ENCODE results near the gene ABCA5. TPM values are rescaled to one million over a fixed set of nuclear protein-coding genes. Genes with fewer than 3 reads are reported as not detected.

Gene ABCA5
- total and polyA plus RNA-seq, 2 of the 13 experiments (the other 11 are each of a cell fraction or from before 2014, with no cell fraction given): 9.7 to 10.1 TPM

GRCh38 chr17:69275751-69276150 is 51.2 kb downstream of the ABCA5 start (continued):
- TF ChIP-seq, protein P1, sequence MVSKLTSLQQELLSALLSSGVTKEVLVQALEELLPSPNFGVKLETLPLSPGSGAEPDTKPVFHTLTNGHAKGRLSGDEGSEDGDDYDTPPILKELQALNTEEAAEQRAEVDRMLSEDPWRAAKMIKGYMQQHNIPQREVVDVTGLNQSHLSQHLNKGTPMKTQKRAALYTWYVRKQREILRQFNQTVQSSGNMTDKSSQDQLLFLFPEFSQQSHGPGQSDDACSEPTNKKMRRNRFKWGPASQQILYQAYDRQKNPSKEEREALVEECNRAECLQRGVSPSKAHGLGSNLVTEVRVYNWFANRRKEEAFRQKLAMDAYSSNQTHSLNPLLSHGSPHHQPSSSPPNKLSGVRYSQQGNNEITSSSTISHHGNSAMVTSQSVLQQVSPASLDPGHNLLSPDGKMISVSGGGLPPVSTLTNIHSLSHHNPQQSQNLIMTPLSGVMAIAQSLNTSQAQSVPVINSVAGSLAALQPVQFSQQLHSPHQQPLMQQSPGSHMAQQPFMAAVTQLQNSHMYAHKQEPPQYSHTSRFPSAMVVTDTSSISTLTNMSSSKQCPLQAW (CRISPR knock-in tag; IDR thresholded peaks at IDR 0.05): no peak
- TF ChIP-seq SMAD9 (CRISPR knock-in tag; IDR thresholded peaks at IDR 0.05) (no peak), SMARCC2 (IDR thresholded peaks at IDR 0.05) (no peak), ZNF326 (CRISPR knock-in tag; IDR thresholded peaks at IDR 0.05; ENCODE audit: borderline replicate concordance) (no peak), ZNF761 (CRISPR knock-in tag; conservative IDR thresholded peaks at IDR 0.05) (no peak), ZNF232 (CRISPR knock-in tag; IDR thresholded peaks at IDR 0.05; ENCODE audit: borderline replicate concordance) (no peak), U2AF2 (IDR thresholded peaks at IDR 0.05; ENCODE audit: low read depth, low read length) (no peak)
- TF ChIP-seq, protein P2, sequence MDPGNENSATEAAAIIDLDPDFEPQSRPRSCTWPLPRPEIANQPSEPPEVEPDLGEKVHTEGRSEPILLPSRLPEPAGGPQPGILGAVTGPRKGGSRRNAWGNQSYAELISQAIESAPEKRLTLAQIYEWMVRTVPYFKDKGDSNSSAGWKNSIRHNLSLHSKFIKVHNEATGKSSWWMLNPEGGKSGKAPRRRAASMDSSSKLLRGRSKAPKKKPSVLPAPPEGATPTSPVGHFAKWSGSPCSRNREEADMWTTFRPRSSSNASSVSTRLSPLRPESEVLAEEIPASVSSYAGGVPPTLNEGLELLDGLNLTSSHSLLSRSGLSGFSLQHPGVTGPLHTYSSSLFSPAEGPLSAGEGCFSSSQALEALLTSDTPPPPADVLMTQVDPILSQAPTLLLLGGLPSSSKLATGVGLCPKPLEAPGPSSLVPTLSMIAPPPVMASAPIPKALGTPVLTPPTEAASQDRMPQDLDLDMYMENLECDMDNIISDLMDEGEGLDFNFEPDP (CRISPR knock-in tag; conservative IDR thresholded peaks at IDR 0.05): no peak
- TF ChIP-seq, protein P3, sequence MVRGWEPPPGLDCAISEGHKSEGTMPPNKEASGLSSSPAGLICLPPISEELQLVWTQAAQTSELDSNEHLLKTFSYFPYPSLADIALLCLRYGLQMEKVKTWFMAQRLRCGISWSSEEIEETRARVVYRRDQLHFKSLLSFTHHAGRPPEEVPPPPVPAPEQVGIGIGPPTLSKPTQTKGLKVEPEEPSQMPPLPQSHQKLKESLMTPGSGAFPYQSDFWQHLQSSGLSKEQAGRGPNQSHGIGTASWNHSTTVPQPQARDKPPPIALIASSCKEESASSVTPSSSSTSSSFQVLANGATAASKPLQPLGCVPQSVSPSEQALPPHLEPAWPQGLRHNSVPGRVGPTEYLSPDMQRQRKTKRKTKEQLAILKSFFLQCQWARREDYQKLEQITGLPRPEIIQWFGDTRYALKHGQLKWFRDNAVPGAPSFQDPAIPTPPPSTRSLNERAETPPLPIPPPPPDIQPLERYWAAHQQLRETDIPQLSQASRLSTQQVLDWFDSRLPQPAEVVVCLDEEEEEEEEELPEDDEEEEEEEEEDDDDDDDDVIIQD (CRISPR knock-in tag; IDR thresholded peaks at IDR 0.05; ENCODE audit: low read depth): no peak

- FAIRE-seq (no peak), DNase-seq (ENCODE audit: low spot score) (no peak), ATAC-seq (no peak)
- Histone ChIP-seq H2AFZ (ENCODE audit: low read length) (no peak overlapping the region), H3K27ac (ENCODE audit: extremely low read length, insufficient read depth, low read length) (no peak overlapping the region), H3K27me3 (ENCODE audit: control insufficient read depth in 1 of 2, insufficient read depth in 2 of 2, low read length in 2 of 2) (no peaks in the 10 kb centered on the region), H3K36me3 (replicated peaks in 1 of 2; ENCODE audit: control insufficient read depth in 1 of 2, insufficient read depth in 2 of 2, low read length in 2 of 2) (no peaks in the 10 kb centered on the region), H3K4me3 (replicated peaks in 1 of 3; ENCODE audit: insufficient read depth in 1 of 3, low read depth in 2 of 3, low read length in 3 of 3) (no peak overlapping the region), H3K4me2 (ENCODE audit: low read depth, low read length) (no peak overlapping the region), H3K9ac (ENCODE audit: insufficient read depth, low read depth, low read length) (no peak overlapping the region), H3K9me3 (ENCODE audit: low read length) (no peaks in the 10 kb centered on the region), H4K20me1 (ENCODE audit: insufficient read depth, low read length) (no peaks in the 10 kb centered on the region), H3K79me2 (ENCODE audit: insufficient read depth, low read length) (no peaks in the 10 kb centered on the region), H3K4me1 (ENCODE audit: insufficient read depth, low read length) (peaks cover 29% of the 10 kb centered on the region)
- ChIA-PET CTCF (ENCODE audit: low intra/inter-chr PET ratio, low total read pairs) (no interaction called here), POLR2A (no interaction called here)
- in situ Hi-C loops (cut with HindIII; ENCODE audit: extremely low pct_ligation_motif_present, low pct_unique_long_range_greater_than_20kb) (no loop called here), intact Hi-C loops (cut with micrococcal nuclease; ENCODE audit: unreplicated experiment) (no loop called here)
- WGBS (ENCODE audit: low lambda C conversion rate): 87% methylated on average over 7 of the region's 7 CpGs
- no TSS peak for BruUV-seq (replicated peaks)
- TF ChIP-seq ZNF34 (CRISPR knock-in tag; IDR thresholded peaks at IDR 0.05; ENCODE audit: borderline replicate concordance): no peak
- no peak for TF ChIP-seq ETS1 (CRISPR knock-in tag; IDR thresholded peaks at IDR 0.05)
- no peak for TF ChIP-seq MEIS2 (CRISPR knock-in tag; IDR thresholded peaks at IDR 0.05)
- no peak for TF ChIP-seq AHR (CRISPR knock-in tag; IDR thresholded peaks at IDR 0.05)
These were observed 55.9 kb downstream of the ABCA5 start for GRCh38 chr17:69271023-69271422.
